GM12878 (cell line): ENCODE measurements around the gene SELPLG. TPM values are rescaled to one million over a fixed set of nuclear protein-coding genes. Genes with fewer than 3 reads are reported as not detected.

ENCODE experiments used
- BCL3 ChIP-seq: IDR thresholded peaks from 2 replicates; pipeline ENCODE4 v1.6.1; 2011; ENCODE audit warnings: borderline replicate concordance, low read depth, mild to moderate bottlenecking, moderate library complexity, low read length; ENCODE audit not compliant: insufficient read depth, poor library complexity, severe bottlenecking
- BHLHE40 ChIP-seq, 2 experiments: fragments of 450-650 bp in 1 of 2; IDR thresholded peaks; 2 replicates each; pipeline ENCODE4 v1.6.1; 2011 to 2017; ENCODE audit warnings: low read depth in 2 of 2, borderline replicate concordance in 1 of 2, improper control_type of control experiment in 1 of 2, low read length in 1 of 2, mild to moderate bottlenecking in 1 of 2
- CTCF ChIP-seq, 3 experiments: IDR thresholded peaks in 2 of 3; conservative IDR thresholded peaks in 1 of 3; 2 replicates each; pipeline ENCODE4 v1.5.1; 2011; ENCODE audit warnings: low read depth in 3 of 3, low read length in 3 of 3, mild to moderate bottlenecking in 3 of 3, control low read depth in 2 of 3, moderate library complexity in 2 of 3, inconsistent platforms in 1 of 3, mixed read lengths in 1 of 3; ENCODE audit not compliant: control insufficient read depth in 2 of 3, insufficient read depth in 1 of 3; ENCODE audit errors: extremely low read depth in 1 of 3
- FOS ChIP-seq: IDR thresholded peaks from 3 replicates; pipeline ENCODE4 v1.6.1; 2011; ENCODE audit warnings: borderline replicate concordance; ENCODE audit not compliant: insufficient read length; ENCODE audit errors: extremely low read depth
- KAT2A ChIP-seq: conservative IDR thresholded peaks from 2 replicates; pipeline ENCODE4 v1.6.1; 2011; ENCODE audit warnings: low read depth, low read length; ENCODE audit not compliant: control insufficient read depth
- KLF5 ChIP-seq: fragments of 450-650 bp; IDR thresholded peaks from 2 replicates; pipeline ENCODE4 v1.6.1; 2014; ENCODE audit warnings: mild to moderate bottlenecking; ENCODE audit not compliant: partially characterized antibody
- MEF2B ChIP-seq: fragments of 450-650 bp; IDR thresholded peaks from 2 replicates; pipeline ENCODE4 v1.6.1; 2018; ENCODE audit warnings: mild to moderate bottlenecking, moderate library complexity; ENCODE audit not compliant: partially characterized antibody, poor library complexity, severe bottlenecking
- NRF1 ChIP-seq: conservative IDR thresholded peaks from 2 replicates; pipeline ENCODE4 v1.6.1; 2011; ENCODE audit warnings: mild to moderate bottlenecking, low read depth, low read length, improper control_type of control experiment
- SRF ChIP-seq, 2 experiments: IDR thresholded peaks; 2 replicates each; pipeline ENCODE4 v1.6.1; 2011; ENCODE audit warnings: low read depth in 2 of 2, low read length in 2 of 2, mild to moderate bottlenecking in 1 of 2, moderate library complexity in 1 of 2
- STAT1 ChIP-seq: fragments of 450-650 bp; conservative IDR thresholded peaks from 2 replicates; pipeline ENCODE4 v1.6.1; 2014; ENCODE audit warnings: antibody characterized with exemption, mild to moderate bottlenecking
- SUZ12 ChIP-seq: fragments of 200-600 bp; sonication (generic); IDR thresholded peaks from one replicate; pipeline ENCODE4 v1.6.1; 2018; ENCODE audit warnings: antibody characterized with exemption, mild to moderate bottlenecking; ENCODE audit not compliant: unreplicated experiment
- YBX1 ChIP-seq: fragments of 450-650 bp; IDR thresholded peaks from 2 replicates; pipeline ENCODE4 v1.6.1; 2016; ENCODE audit warnings: antibody characterized with exemption
- ZBTB11 ChIP-seq: fragments of 450-650 bp; formaldehyde crosslinking; IDR thresholded peaks from 2 replicates; pipeline ENCODE4 v1.5.0; 2022; ENCODE audit warnings: mild to moderate bottlenecking, missing genetic modification characterization
- ZNF217 ChIP-seq: fragments of 450-650 bp; IDR thresholded peaks from 2 replicates; pipeline ENCODE4 v1.6.1; 2017; ENCODE audit warnings: antibody characterized with exemption, mild to moderate bottlenecking
- ZNF24 ChIP-seq: fragments of 450-650 bp; IDR thresholded peaks from 2 replicates; pipeline ENCODE4 v1.6.1; 2017; ENCODE audit warnings: antibody characterized with exemption, mild to moderate bottlenecking
- ZNF384 ChIP-seq: IDR thresholded peaks from 2 replicates; pipeline ENCODE4 v1.6.1; 2012; ENCODE audit warnings: low read depth, mild to moderate bottlenecking, low read length, improper control_type of control experiment, borderline replicate concordance
- ZNF687 ChIP-seq: fragments of 450-650 bp; IDR thresholded peaks from 2 replicates; pipeline ENCODE4 v1.6.1; 2017; ENCODE audit warnings: mild to moderate bottlenecking, moderate library complexity
- polyA plus RNA-seq, 11 experiments: library from polyadenylated mRNA; depleted of rRNA in 4 of 11; unstranded in 6 of 11; stranded (reverse) in 5 of 11; fragments of >200 nt; fragmentation: Nextera tagmentation in 4 of 11; fragmentation: Illumina TruSeq in 1 of 11; extraction: Ambion mirVana in 4 of 11; extraction: Trizol in 1 of 11; gene quantifications; 1 replicate in 1 of 11; 2 replicates in 10 of 11; pipeline versions ENCODE4 v1.2.1 to v1.2.3, GENCODE V29; 2011 to 2016; ENCODE audit warnings: inconsistent platforms in 2 of 11, missing spikeins in 2 of 11, low read depth in 1 of 11
- total RNA-seq, 4 experiments: library from RNA; depleted of rRNA in 3 of 4; stranded (reverse); fragments of >200 nt in 3 of 4; fragmentation: Illumina TruSeq in 1 of 4; extraction: Trizol in 1 of 4; gene quantifications; 2 replicates each; pipeline versions ENCODE4 v1.2.1 to v1.2.3, GENCODE V29; 2013 to 2021

SELPLG gene
- total and polyA plus RNA-seq, 10 of the 15 experiments (the other 5 are each of a cell fraction or from before 2014, with no cell fraction given): 3.2 to 32.3 (median 23.9) TPM

GRCh38 chr12:108630481-108631207 lies 3.0 kb downstream of the SELPLG start (continued):
- no peak for TF ChIP-seq ZBTB11 (CRISPR knock-in tag)
- peak; percentile 91 to 93 for TF ChIP-seq BHLHE40 (IDR thresholded peaks at IDR 0.05; ENCODE audit: borderline replicate concordance in 1 of 2, low read depth in 2 of 2, low read length in 1 of 2)
- TF ChIP-seq MEF2B: peak; percentile 70
- 0 out of 2 replicates have a peak, but pooled peaks have one; percentile 27 for TF ChIP-seq ZNF217
- TF ChIP-seq BCL3: no peak
- TF ChIP-seq SRF (IDR thresholded peaks at IDR 0.05; ENCODE audit: low read depth in 2 of 2, low read length in 2 of 2): no peak
- TF ChIP-seq KLF5: no peak
- TF ChIP-seq NRF1: no peak
- no peak for TF ChIP-seq YBX1
- no peak for TF ChIP-seq ZNF384
- TF ChIP-seq CTCF (IDR thresholded peaks at IDR 0.05 in 2 of 3, conservative IDR thresholded peaks at IDR 0.05 in 1 of 3; ENCODE audit: control insufficient read depth in 2 of 3, extremely low read depth in 1 of 3, insufficient read depth in 1 of 3, low read depth in 3 of 3, low read length in 3 of 3): no peak
- TF ChIP-seq STAT1: no peak
- peak; percentile 98 for TF ChIP-seq ZNF687
- TF ChIP-seq KAT2A: no peak
- TF ChIP-seq ZNF24: no peak
- TF ChIP-seq SUZ12: no peak
- TF ChIP-seq FOS: no peak
